ENCODE data around the gene CAPNS2. TPM values are rescaled to one million over a fixed set of nuclear protein-coding genes. Genes with fewer than 3 reads are reported as not detected.

CAPNS2 gene
- total RNA-seq, 1 experiment from 2014 or later: 0.28 TPM

- TF ChIP-seq, protein P1, sequence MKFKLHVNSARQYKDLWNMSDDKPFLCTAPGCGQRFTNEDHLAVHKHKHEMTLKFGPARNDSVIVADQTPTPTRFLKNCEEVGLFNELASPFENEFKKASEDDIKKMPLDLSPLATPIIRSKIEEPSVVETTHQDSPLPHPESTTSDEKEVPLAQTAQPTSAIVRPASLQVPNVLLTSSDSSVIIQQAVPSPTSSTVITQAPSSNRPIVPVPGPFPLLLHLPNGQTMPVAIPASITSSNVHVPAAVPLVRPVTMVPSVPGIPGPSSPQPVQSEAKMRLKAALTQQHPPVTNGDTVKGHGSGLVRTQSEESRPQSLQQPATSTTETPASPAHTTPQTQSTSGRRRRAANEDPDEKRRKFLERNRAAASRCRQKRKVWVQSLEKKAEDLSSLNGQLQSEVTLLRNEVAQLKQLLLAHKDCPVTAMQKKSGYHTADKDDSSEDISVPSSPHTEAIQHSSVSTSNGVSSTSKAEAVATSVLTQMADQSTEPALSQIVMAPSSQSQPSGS (CRISPR knock-in tag; IDR thresholded peaks at IDR 0.05; ENCODE audit: borderline replicate concordance, low read depth): no peak
- no peak for TF ChIP-seq ZNF281 (CRISPR knock-in tag; IDR thresholded peaks at IDR 0.05)
These were observed 23.9 kb upstream of the CAPNS2 start (continued) for GRCh38 chr16:55542459-55543082.

GRCh38 chr16:55543472-55543871 lies 23.0 kb upstream of the CAPNS2 start:
- H3K4me1 Mint-ChIP-seq: 0 out of 2 replicates have a peak, but pooled peaks cover 4% of the 10 kb centered on the region
- H3K4me3 Mint-ChIP-seq: no peak overlapping the region
- CTCF ChIA-PET: no interaction called here
- POLR2A ChIA-PET: no interaction called here
- no peak for TF ChIP-seq HMGA2 (CRISPR knock-in tag; IDR thresholded peaks at IDR 0.05)
- TF ChIP-seq ESRRA (CRISPR knock-in tag; IDR thresholded peaks at IDR 0.05; ENCODE audit: borderline replicate concordance): no peak
- no peak overlapping the region for H3K27ac Mint-ChIP-seq
- ATAC-seq (no peak), DNase-seq (ENCODE audit: low spot score) (no peak)
- no peaks in the 10 kb centered on the region for H3K36me3 Mint-ChIP-seq
- H3K9me3 Mint-ChIP-seq: no peaks in the 10 kb centered on the region
- H3K27me3 Mint-ChIP-seq (ENCODE audit: low read depth): no peaks in the 10 kb centered on the region

- ChIA-PET POLR2A (no interaction called here), CTCF (no interaction called here)
- ATAC-seq: no peak
- Mint-ChIP-seq H3K36me3 (peaks cover 5% of the 10 kb centered on the region; the same call in 1 of the 2 replicates), H3K4me1 (no peaks in the 10 kb centered on the region), H3K27ac (no peak overlapping the region), H3K27me3 (ENCODE audit: low read depth) (no peaks in the 10 kb centered on the region), H3K9me3 (no peaks in the 10 kb centered on the region), H3K4me3 (no peak overlapping the region)
- no peak for DNase-seq (ENCODE audit: low spot score)
- TF ChIP-seq ARID4B (CRISPR knock-in tag; IDR thresholded peaks at IDR 0.05; ENCODE audit: borderline replicate concordance): no peak
- no peak for TF ChIP-seq NR3C1 (CRISPR knock-in tag; conservative IDR thresholded peaks at IDR 0.05; ENCODE audit: low read depth)
- no peak for TF ChIP-seq SP1 (CRISPR knock-in tag; conservative IDR thresholded peaks at IDR 0.05)
- no peak for TF ChIP-seq ZBTB21 (CRISPR knock-in tag; IDR thresholded peaks at IDR 0.05; ENCODE audit: borderline replicate concordance)
- TF ChIP-seq, protein P2, sequence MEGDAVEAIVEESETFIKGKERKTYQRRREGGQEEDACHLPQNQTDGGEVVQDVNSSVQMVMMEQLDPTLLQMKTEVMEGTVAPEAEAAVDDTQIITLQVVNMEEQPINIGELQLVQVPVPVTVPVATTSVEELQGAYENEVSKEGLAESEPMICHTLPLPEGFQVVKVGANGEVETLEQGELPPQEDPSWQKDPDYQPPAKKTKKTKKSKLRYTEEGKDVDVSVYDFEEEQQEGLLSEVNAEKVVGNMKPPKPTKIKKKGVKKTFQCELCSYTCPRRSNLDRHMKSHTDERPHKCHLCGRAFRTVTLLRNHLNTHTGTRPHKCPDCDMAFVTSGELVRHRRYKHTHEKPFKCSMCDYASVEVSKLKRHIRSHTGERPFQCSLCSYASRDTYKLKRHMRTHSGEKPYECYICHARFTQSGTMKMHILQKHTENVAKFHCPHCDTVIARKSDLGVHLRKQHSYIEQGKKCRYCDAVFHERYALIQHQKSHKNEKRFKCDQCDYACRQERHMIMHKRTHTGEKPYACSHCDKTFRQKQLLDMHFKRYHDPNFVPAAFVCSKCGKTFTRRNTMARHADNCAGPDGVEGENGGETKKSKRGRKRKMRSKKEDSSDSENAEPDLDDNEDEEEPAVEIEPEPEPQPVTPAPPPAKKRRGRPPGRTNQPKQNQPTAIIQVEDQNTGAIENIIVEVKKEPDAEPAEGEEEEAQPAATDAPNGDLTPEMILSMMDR (IDR thresholded peaks at IDR 0.05): no peak
- no peak for TF ChIP-seq TEAD1 (CRISPR knock-in tag; IDR thresholded peaks at IDR 0.05)
- no peak for TF ChIP-seq RELA (CRISPR knock-in tag; IDR thresholded peaks at IDR 0.05; ENCODE audit: borderline replicate concordance)
- TF ChIP-seq, protein P3, sequence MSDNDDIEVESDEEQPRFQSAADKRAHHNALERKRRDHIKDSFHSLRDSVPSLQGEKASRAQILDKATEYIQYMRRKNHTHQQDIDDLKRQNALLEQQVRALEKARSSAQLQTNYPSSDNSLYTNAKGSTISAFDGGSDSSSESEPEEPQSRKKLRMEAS (CRISPR knock-in tag; IDR thresholded peaks at IDR 0.05): no peak
- no peak for TF ChIP-seq ZNF232 (CRISPR knock-in tag; IDR thresholded peaks at IDR 0.05)
- no peak for TF ChIP-seq EMX1 (CRISPR knock-in tag; IDR thresholded peaks at IDR 0.05)
- no peak for TF ChIP-seq SMAD3 (CRISPR knock-in tag; IDR thresholded peaks at IDR 0.05; ENCODE audit: borderline replicate concordance)
- TF ChIP-seq, protein P4, sequence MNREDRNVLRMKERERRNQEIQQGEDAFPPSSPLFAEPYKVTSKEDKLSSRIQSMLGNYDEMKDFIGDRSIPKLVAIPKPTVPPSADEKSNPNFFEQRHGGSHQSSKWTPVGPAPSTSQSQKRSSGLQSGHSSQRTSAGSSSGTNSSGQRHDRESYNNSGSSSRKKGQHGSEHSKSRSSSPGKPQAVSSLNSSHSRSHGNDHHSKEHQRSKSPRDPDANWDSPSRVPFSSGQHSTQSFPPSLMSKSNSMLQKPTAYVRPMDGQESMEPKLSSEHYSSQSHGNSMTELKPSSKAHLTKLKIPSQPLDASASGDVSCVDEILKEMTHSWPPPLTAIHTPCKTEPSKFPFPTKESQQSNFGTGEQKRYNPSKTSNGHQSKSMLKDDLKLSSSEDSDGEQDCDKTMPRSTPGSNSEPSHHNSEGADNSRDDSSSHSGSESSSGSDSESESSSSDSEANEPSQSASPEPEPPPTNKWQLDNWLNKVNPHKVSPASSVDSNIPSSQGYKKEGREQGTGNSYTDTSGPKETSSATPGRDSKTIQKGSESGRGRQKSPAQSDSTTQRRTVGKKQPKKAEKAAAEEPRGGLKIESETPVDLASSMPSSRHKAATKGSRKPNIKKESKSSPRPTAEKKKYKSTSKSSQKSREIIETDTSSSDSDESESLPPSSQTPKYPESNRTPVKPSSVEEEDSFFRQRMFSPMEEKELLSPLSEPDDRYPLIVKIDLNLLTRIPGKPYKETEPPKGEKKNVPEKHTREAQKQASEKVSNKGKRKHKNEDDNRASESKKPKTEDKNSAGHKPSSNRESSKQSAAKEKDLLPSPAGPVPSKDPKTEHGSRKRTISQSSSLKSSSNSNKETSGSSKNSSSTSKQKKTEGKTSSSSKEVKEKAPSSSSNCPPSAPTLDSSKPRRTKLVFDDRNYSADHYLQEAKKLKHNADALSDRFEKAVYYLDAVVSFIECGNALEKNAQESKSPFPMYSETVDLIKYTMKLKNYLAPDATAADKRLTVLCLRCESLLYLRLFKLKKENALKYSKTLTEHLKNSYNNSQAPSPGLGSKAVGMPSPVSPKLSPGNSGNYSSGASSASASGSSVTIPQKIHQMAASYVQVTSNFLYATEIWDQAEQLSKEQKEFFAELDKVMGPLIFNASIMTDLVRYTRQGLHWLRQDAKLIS (CRISPR knock-in tag; IDR thresholded peaks at IDR 0.05; ENCODE audit: borderline replicate concordance): no peak
- no peak for TF ChIP-seq SMAD4 (CRISPR knock-in tag; IDR thresholded peaks at IDR 0.05)
These were observed 13.9 kb upstream of the CAPNS2 start for GRCh38 chr16:55552621-55553020.

Data from WTC11 (cell line).